Measurements from ENCODE around the gene HTT. TPM values are rescaled to one million over a fixed set of nuclear protein-coding genes. Genes with fewer than 3 reads are reported as not detected.

HTT gene
- total and polyA plus RNA-seq, 9 donors = 13.3 to 63.2 (median 38.6) TPM

GRCh38 chr4:3177905-3178304 is 103.4 kb downstream of the HTT start:
- no peak for DNase-seq
- Histone ChIP-seq H3K27me3 (no peaks in the 10 kb centered on the region), H3K4me1 (ENCODE audit: insufficient read depth) (no peaks in the 10 kb centered on the region), H3K9me3 (no peaks in the 10 kb centered on the region), H3K36me3 (no peaks in the 10 kb centered on the region), H3K27ac (no peak overlapping the region), H3K4me3 (no peak overlapping the region)
- intact Hi-C loops (cut with DNase I) = no loop called here
- no peak for TF ChIP-seq EP300 (IDR thresholded peaks at IDR 0.05)
- 90 to 93% (median 93%) methylated on average over 7 of the region's 7 CpGs for WGBS, 3 donors

GRCh38 chr4:3178351-3178750 is 103.9 kb downstream of the HTT start:
- Histone ChIP-seq H3K36me3 (no peaks in the 10 kb centered on the region), H3K9me3 (no peaks in the 10 kb centered on the region), H3K27ac (no peak overlapping the region), H3K4me1 (ENCODE audit: insufficient read depth) (no peaks in the 10 kb centered on the region), H3K4me3 (no peak overlapping the region), H3K27me3 (no peaks in the 10 kb centered on the region)
- intact Hi-C loops (cut with DNase I) = no loop called here
- no peak for TF ChIP-seq POLR2A (IDR thresholded peaks at IDR 0.05)
- TF ChIP-seq CTCF (IDR thresholded peaks at IDR 0.05) = no peak
- TF ChIP-seq EP300 (IDR thresholded peaks at IDR 0.05) = no peak
- DNase-seq = no peak
- 82 to 87% (median 83%) methylated on average over 9 of the region's 9 CpGs for WGBS, 3 donors

GRCh38 chr4:3179126-3179706 is 104.7 kb downstream of the HTT start:
- TF ChIP-seq CTCF (IDR thresholded peaks at IDR 0.05) = no peak
- 52 to 63% (median 60%) methylated on average over 12 of the region's 12 CpGs for WGBS, 3 donors
- no peaks in the 10 kb centered on the region for H3K36me3 ChIP-seq
- H3K27me3 ChIP-seq = no peaks in the 10 kb centered on the region
- H3K4me1 ChIP-seq (ENCODE audit: insufficient read depth) = no peaks in the 10 kb centered on the region
- H3K9me3 ChIP-seq = no peaks in the 10 kb centered on the region
- DNase-seq = no peak
- H3K4me3 ChIP-seq = no peak overlapping the region
- H3K27ac ChIP-seq = no peak overlapping the region
- intact Hi-C loops (cut with DNase I) = no loop called here

- Histone ChIP-seq H3K27me3 (no peaks in the 10 kb centered on the region), H3K4me3 (no peak overlapping the region), H3K36me3 (no peaks in the 10 kb centered on the region), H3K9me3 (no peaks in the 10 kb centered on the region), H3K27ac (no peak overlapping the region), H3K4me1 (ENCODE audit: insufficient read depth) (no peaks in the 10 kb centered on the region)
- intact Hi-C loops (cut with DNase I) = loop anchor here in 1 of 4 donors (5.0 kb wide), 1 partner anchor 1054 kb away; no protein-coding TSS in a partner anchor
- WGBS, 3 donors = 95 to 100% (median 97%) methylated on average over 4 of the region's 4 CpGs
- DNase-seq = no peak
- no peak for TF ChIP-seq POLR2A (IDR thresholded peaks at IDR 0.05)
- TF ChIP-seq EP300 (IDR thresholded peaks at IDR 0.05) = no peak
- no peak for TF ChIP-seq CTCF (IDR thresholded peaks at IDR 0.05)
Observed at GRCh38 chr4:3183008-3183407, 108.5 kb downstream of the HTT start.

- H3K27me3 ChIP-seq = no peaks in the 10 kb centered on the region
- 77 to 82% (median 77%) methylated on average over 4 of the region's 4 CpGs for WGBS, 3 donors
Observed at GRCh38 chr4:3184725-3185124, 110.2 kb downstream of the HTT start.

More at GRCh38 chr4:3184725-3185124, 110.2 kb downstream of the HTT start:
- Histone ChIP-seq H3K36me3 (no peaks in the 10 kb centered on the region), H3K9me3 (no peaks in the 10 kb centered on the region), H3K4me3 (no peak overlapping the region), H3K4me1 (ENCODE audit: insufficient read depth) (no peaks in the 10 kb centered on the region), H3K27ac (no peak overlapping the region)
- intact Hi-C loops (cut with DNase I) = loop anchor here in 1 of 4 donors (5.0 kb wide), 1 partner anchor 1053 kb away; no protein-coding TSS in a partner anchor
- TF ChIP-seq EP300 (IDR thresholded peaks at IDR 0.05) = no peak
- TF ChIP-seq CTCF (IDR thresholded peaks at IDR 0.05) = no peak
- TF ChIP-seq POLR2A (IDR thresholded peaks at IDR 0.05) = no peak
- DNase-seq = no peak
